ENCODE measurements around the gene CFAP20DC. TPM values are rescaled to one million over a fixed set of nuclear protein-coding genes. Genes with fewer than 3 reads are reported as not detected.

The CFAP20DC gene
- total and polyA plus RNA-seq, 2 of the 4 experiments (the other 2 are of a cell fraction) = 1.2 to 1.6 TPM

DNA sequence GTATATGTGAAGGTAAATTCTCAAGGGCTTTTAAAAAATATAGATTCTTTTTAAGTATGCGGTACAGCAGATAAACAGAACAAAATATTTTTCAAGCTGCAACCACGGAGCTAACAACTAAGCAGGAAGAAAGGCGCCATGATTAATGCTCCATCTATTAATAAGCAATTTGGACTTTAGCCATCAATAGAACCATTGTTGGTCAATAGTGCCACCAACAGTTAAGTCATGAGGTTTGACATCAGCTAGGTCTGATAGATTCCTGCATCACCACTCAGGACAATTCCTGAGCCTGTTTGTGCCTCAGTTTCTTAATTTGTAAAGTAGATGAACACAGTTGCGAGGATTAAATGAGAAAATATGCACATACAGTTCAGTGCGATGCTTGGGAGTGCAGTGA, 318.2 kb downstream of the CFAP20DC start:
- CTCF ChIA-PET = no interaction called here

More for the DNA sequence above, 318.2 kb downstream of the CFAP20DC start:
- Histone ChIP-seq H2BK5ac (ENCODE audit: low read depth, low read length, poor library complexity, severe bottlenecking) (no peak overlapping the region), H3K27ac (ENCODE audit: insufficient read depth, low read length) (no peak overlapping the region), H3K4me2 (ENCODE audit: low read depth, low read length) (no peak overlapping the region), H4K5ac (ENCODE audit: low read depth, low read length) (no peak overlapping the region), H3K4ac (ENCODE audit: low read depth, low read length) (no peak overlapping the region), H3K27me3 (ENCODE audit: control insufficient read depth, insufficient read depth, low read length) (no peaks in the 10 kb centered on the region), H3K18ac (ENCODE audit: low read depth, low read length) (no peak overlapping the region), H2BK20ac (ENCODE audit: low read depth, low read length) (no peak overlapping the region), H2BK15ac (ENCODE audit: low read depth, low read length) (no peak overlapping the region), H2AK9ac (replicated peaks; ENCODE audit: low read depth, low read length, poor library complexity) (no peak overlapping the region), H3K14ac (replicated peaks; ENCODE audit: low read depth, low read length) (no peak overlapping the region), H3K9ac (ENCODE audit: low read depth, low read length) (no peak overlapping the region), H3K9me3 (ENCODE audit: control insufficient read depth, insufficient read depth, low read length) (no peaks in the 10 kb centered on the region), H3K79me1 (ENCODE audit: low read depth in 1 of 2, low read length in 2 of 2) (no peaks in the 10 kb centered on the region), H2BK120ac (ENCODE audit: low read depth, low read length) (no peak overlapping the region), H3K56ac (ENCODE audit: extremely low read depth, insufficient read depth, low read length) (no peak overlapping the region), H3K23ac (ENCODE audit: low read depth, low read length) (no peak overlapping the region), H3K4me3 (ENCODE audit: insufficient read depth, low read depth, low read length) (no peak overlapping the region), H4K8ac (ENCODE audit: low read depth in 2 of 2, low read length in 2 of 2) (no peak overlapping the region), H3K9me1 (ENCODE audit: insufficient read depth, low read length) (no peaks in the 10 kb centered on the region), H3K4me1 (ENCODE audit: control insufficient read depth, insufficient read depth, low read length) (no peaks in the 10 kb centered on the region), H3K36me3 (ENCODE audit: control insufficient read depth, insufficient read depth, low read length) (no peaks in the 10 kb centered on the region), H2AK5ac (ENCODE audit: low read depth, low read length) (no peak overlapping the region), H4K20me1 (ENCODE audit: insufficient read depth, low read length) (no peaks in the 10 kb centered on the region), H4K91ac (ENCODE audit: insufficient read depth, low read depth, low read length) (no peak overlapping the region), H2AFZ (replicated peaks; ENCODE audit: low read length, poor library complexity) (no peak overlapping the region)
- TF ChIP-seq NFE2L2 (IDR thresholded peaks at IDR 0.05; ENCODE audit: low read depth, low read length) (no peak), SMC3 (IDR thresholded peaks at IDR 0.05; ENCODE audit: low read depth, low read length) (no peak), RCOR1 (IDR thresholded peaks at IDR 0.05; ENCODE audit: insufficient replicate concordance, low read length) (no peak), MAZ (IDR thresholded peaks at IDR 0.05; ENCODE audit: borderline replicate concordance, low read depth, low read length) (no peak), CEBPB (IDR thresholded peaks at IDR 0.05; ENCODE audit: low read depth, low read length) (no peak), USF2 (IDR thresholded peaks at IDR 0.05; ENCODE audit: low read depth, low read length) (no peak), POLR2A (IDR thresholded peaks at IDR 0.05; ENCODE audit: low read depth, low read length) (no peak), FOS (IDR thresholded peaks at IDR 0.05; ENCODE audit: low read depth, low read length) (no peak), BHLHE40 (IDR thresholded peaks at IDR 0.05; ENCODE audit: low read depth, low read length) (no peak), RFX5 (IDR thresholded peaks at IDR 0.05; ENCODE audit: low read depth, low read length) (no peak), CHD1 (IDR thresholded peaks at IDR 0.05; ENCODE audit: low read depth, low read length) (no peak), MAFK (IDR thresholded peaks at IDR 0.05; ENCODE audit: low read depth, low read length) (no peak), MXI1 (IDR thresholded peaks at IDR 0.05; ENCODE audit: borderline replicate concordance, low read depth, low read length) (no peak), RAD21 (IDR thresholded peaks at IDR 0.05; ENCODE audit: low read length) (no peak)
- TF ChIP-seq, protein P1, sequence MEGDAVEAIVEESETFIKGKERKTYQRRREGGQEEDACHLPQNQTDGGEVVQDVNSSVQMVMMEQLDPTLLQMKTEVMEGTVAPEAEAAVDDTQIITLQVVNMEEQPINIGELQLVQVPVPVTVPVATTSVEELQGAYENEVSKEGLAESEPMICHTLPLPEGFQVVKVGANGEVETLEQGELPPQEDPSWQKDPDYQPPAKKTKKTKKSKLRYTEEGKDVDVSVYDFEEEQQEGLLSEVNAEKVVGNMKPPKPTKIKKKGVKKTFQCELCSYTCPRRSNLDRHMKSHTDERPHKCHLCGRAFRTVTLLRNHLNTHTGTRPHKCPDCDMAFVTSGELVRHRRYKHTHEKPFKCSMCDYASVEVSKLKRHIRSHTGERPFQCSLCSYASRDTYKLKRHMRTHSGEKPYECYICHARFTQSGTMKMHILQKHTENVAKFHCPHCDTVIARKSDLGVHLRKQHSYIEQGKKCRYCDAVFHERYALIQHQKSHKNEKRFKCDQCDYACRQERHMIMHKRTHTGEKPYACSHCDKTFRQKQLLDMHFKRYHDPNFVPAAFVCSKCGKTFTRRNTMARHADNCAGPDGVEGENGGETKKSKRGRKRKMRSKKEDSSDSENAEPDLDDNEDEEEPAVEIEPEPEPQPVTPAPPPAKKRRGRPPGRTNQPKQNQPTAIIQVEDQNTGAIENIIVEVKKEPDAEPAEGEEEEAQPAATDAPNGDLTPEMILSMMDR (conservative IDR thresholded peaks at IDR 0.05; ENCODE audit: low read depth, low read length) = no peak
- TF ChIP-seq, protein P2, sequence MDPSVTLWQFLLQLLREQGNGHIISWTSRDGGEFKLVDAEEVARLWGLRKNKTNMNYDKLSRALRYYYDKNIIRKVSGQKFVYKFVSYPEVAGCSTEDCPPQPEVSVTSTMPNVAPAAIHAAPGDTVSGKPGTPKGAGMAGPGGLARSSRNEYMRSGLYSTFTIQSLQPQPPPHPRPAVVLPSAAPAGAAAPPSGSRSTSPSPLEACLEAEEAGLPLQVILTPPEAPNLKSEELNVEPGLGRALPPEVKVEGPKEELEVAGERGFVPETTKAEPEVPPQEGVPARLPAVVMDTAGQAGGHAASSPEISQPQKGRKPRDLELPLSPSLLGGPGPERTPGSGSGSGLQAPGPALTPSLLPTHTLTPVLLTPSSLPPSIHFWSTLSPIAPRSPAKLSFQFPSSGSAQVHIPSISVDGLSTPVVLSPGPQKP (IDR thresholded peaks at IDR 0.05; ENCODE audit: borderline replicate concordance, low read depth, low read length) = no peak
- DNase-seq = no peak
- no TSS peak for BruUV-seq (replicated peaks)
- POLR2A ChIA-PET (ENCODE audit: unreplicated experiment) = no interaction called here
- in situ Hi-C loops (cut with MboI; ENCODE audit: low sequenced_read_pairs) = no loop called here
- ATAC-seq (ENCODE audit: low read depth) = no peak
- WGBS, 2 experiments (ENCODE audit: extremely low coverage in 2 of 2, insufficient read length in 1 of 2) = 57% methylated on average over 1 of the region's 5 CpGs; no CpG with 5 or more reads in 1 of the 2 experiments
- dilution Hi-C loops (cut with HindIII; ENCODE audit: low sequenced_read_pairs, unreplicated experiment) = no loop called here
- intact Hi-C loops (cut with micrococcal nuclease) = no loop called here
